Activated CD8-positive, alpha-beta T cell treated with anti-CD3 and anti-CD28 coated beads for 36 hours (primary cell): Measurements from ENCODE around the gene TMC3. TPM values are rescaled to one million over a fixed set of nuclear protein-coding genes. Genes with fewer than 3 reads are reported as not detected.

ENCODE experiments used
- ATAC-seq: fragments of 200-7000 bp; cut with Tn5 transposase; one replicate; pipeline ENCODE4 v1.10.0; 2021; ENCODE audit warnings: mild to moderate bottlenecking, moderate library complexity
- CTCF ChIA-PET: fragments of 350-600 bp; sonication (Branson Sonifier 250); formaldehyde crosslinking; loops from one replicate; lab custom pipeline; 2021; ENCODE audit warnings: antibody characterized with exemption; lab: Charles Lee
- POLR2A ChIA-PET: fragments of 350-600 bp; sonication (Branson Sonifier 250); formaldehyde crosslinking; loops from one replicate; lab custom pipeline; 2021; ENCODE audit warnings: antibody characterized with exemption; lab: Charles Lee
- DNase-seq: peaks from one replicate; pipeline ENCODE4 v3.0.0-alpha.2; 2020
- H3K27ac Mint-ChIP-seq: one replicate; pipeline ENCODE4 v1.8.0; 2021; ENCODE audit warnings: mild to moderate bottlenecking, mixed read lengths
- H3K27me3 Mint-ChIP-seq: one replicate; pipeline ENCODE4 v1.8.0; 2021; ENCODE audit warnings: mixed read lengths
- H3K36me3 Mint-ChIP-seq: one replicate; pipeline ENCODE4 v1.8.0; 2021; ENCODE audit warnings: low read depth, mixed read lengths
- H3K4me1 Mint-ChIP-seq: one replicate; pipeline ENCODE4 v1.8.0; 2021; ENCODE audit warnings: low read depth, mixed read lengths
- H3K4me3 Mint-ChIP-seq: one replicate; pipeline ENCODE4 v1.8.0; 2021; ENCODE audit warnings: mild to moderate bottlenecking, moderate library complexity, mixed read lengths
- H3K9me3 Mint-ChIP-seq: one replicate; pipeline ENCODE4 v1.8.0; 2021; ENCODE audit warnings: mixed read lengths
- intact Hi-C: fragments of 100-400 bp; cut with micrococcal nuclease; formaldehyde crosslinking; loops from one replicate; pipeline ENCODE4 v1.10.0; 2022
- total RNA-seq, 2 experiments: library from RNA; stranded (reverse); gene quantifications; one replicate each; pipeline ENCODE4 v1.2.3, GENCODE V29; 2021
- TF ChIP-seq, protein P1 (sequence below): fragments of 200-600 bp; IDR thresholded peaks from one replicate; pipeline ENCODE4 v1.8.0; 2022; ENCODE audit warnings: antibody characterized with exemption, mild to moderate bottlenecking

Gene TMC3
- total RNA-seq, 2 experiments from 2014 or later: not detected

DNA sequence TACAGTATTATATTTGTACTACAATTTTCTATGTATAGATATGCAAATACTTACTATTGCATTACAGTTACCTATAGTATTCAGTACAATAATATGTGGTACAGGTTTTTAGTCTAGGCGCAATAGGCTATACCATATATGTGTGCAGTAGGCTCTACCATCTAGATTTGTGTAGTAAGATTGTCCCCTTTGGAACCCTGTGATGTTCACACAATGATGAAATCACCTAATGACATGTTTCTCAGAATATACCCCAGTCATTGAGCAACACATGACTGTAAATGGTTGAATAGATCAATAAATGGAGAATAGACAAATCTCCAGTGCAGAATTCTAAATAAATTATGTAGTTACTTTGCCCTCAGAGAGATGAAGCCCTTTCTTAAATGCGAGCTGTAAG is 17.6 kb upstream of the TMC3 start:
- DNase-seq: no peak
- Mint-ChIP-seq H3K27me3 (no peaks in the 10 kb centered on the region), H3K4me1 (no peaks in the 10 kb centered on the region), H3K9me3 (no peaks in the 10 kb centered on the region), H3K27ac (no peak overlapping the region), H3K4me3 (no peak overlapping the region), H3K36me3 (no peaks in the 10 kb centered on the region)
- ChIA-PET CTCF (no interaction called here), POLR2A (no interaction called here)
- TF ChIP-seq, protein P1, sequence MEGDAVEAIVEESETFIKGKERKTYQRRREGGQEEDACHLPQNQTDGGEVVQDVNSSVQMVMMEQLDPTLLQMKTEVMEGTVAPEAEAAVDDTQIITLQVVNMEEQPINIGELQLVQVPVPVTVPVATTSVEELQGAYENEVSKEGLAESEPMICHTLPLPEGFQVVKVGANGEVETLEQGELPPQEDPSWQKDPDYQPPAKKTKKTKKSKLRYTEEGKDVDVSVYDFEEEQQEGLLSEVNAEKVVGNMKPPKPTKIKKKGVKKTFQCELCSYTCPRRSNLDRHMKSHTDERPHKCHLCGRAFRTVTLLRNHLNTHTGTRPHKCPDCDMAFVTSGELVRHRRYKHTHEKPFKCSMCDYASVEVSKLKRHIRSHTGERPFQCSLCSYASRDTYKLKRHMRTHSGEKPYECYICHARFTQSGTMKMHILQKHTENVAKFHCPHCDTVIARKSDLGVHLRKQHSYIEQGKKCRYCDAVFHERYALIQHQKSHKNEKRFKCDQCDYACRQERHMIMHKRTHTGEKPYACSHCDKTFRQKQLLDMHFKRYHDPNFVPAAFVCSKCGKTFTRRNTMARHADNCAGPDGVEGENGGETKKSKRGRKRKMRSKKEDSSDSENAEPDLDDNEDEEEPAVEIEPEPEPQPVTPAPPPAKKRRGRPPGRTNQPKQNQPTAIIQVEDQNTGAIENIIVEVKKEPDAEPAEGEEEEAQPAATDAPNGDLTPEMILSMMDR: no peak
- ATAC-seq: no peak
- intact Hi-C loops: no loop called here

DNA sequence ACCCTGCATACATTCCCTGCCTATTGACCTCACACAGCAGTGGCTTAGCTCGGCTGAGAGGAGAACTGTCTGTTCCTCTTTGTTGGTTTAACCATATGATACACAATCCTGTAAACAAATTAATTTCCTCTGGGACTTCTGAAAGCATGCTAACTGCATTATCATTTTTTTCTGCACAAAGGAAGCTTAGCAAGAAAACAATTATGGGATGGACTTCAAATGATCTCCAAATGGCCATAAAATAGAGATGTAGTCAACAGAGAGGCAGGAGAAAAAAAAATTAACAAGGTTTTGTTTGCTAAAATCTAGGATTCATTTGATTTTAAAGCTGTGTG is 14.4 kb upstream of the TMC3 start:
- ChIA-PET CTCF (interaction anchor here (0.9 to 2.6 kb wide), 5 partner anchors 12 to 280 kb away, joined by 3 to 15 read pairs (median 5); no protein-coding TSS in a partner anchor), POLR2A (no interaction called here)
- Mint-ChIP-seq H3K27me3 (no peaks in the 10 kb centered on the region), H3K4me3 (no peak overlapping the region), H3K9me3 (no peaks in the 10 kb centered on the region), H3K4me1 (no peaks in the 10 kb centered on the region), H3K36me3 (peaks cover 10% of the 10 kb centered on the region), H3K27ac (no peak overlapping the region)
- intact Hi-C loops: no loop called here
- ATAC-seq (no peak), DNase-seq (no peak)
- TF ChIP-seq, protein P1: no peak

DNA sequence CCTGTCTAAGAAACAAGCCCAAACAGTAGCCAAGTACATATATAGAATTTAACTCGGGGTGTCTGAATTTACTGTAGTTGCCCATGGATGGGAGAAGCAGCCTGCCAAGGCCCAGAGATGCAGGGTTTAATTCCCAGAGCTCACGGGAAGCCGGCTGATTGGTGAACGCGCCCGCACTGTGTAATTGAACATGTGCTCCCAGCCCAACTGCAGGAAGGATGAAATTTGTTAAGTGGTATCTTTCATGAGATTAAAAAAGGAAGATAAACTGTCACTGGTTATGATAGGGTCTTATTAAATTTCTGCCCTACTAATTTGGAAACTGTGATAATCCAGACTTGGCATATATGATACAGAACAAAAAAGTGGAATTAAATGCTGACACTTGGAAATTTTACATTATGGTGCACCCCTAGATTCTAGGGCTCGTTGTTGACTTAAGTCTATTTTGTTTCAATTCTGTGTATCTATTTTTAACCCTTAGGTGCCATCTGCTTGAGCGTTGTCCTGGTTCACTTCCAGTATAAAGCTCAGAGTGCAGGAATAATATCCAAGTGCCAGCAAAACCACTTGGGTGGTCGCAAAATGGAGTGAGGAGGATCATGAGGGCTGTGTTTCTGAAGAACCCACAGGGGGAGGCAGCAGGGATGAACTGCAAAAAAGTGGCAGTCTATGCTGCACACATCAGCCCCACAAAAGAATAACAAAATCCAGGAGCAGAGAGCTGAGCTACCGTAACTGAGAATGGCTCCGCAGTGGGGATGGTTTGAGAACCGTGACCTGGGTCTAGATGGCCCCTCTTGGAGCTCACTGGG is 13.8 kb upstream of the TMC3 start:
- DNase-seq: no peak
- no peak overlapping the region for H3K4me3 Mint-ChIP-seq
- H3K27ac Mint-ChIP-seq: no peak overlapping the region
- ChIA-PET CTCF (interaction anchor here (0.9 to 2.6 kb wide), 3 partner anchors 13 to 279 kb away, joined by 5 to 15 read pairs (median 5); no protein-coding TSS in a partner anchor), POLR2A (no interaction called here)
- no peaks in the 10 kb centered on the region for H3K9me3 Mint-ChIP-seq
- TF ChIP-seq, protein P1: no peak
- no peaks in the 10 kb centered on the region for H3K4me1 Mint-ChIP-seq
- intact Hi-C loops: no loop called here
- peaks cover 10% of the 10 kb centered on the region for H3K36me3 Mint-ChIP-seq
- H3K27me3 Mint-ChIP-seq: no peaks in the 10 kb centered on the region
- ATAC-seq: no peak

DNA sequence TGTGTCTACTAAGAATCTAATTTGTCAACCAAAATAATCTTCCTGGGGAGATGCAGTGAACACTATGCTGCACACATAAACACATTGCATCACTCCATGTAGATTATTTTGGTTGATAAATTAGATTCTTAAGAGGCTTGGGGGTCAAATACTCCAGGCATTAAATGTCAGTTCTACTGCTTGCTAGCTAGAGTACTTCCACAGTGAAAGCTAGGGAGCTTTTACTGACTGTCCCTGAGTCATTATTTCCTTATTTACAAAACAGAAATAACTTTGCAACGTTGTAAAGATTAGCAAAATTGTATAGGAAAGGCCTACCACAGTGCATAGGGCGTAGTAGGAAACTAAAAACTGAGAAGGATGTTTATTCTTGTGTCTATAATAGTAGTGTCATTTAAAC is 12.9 kb upstream of the TMC3 start:
- Mint-ChIP-seq H3K27me3 (no peaks in the 10 kb centered on the region), H3K9me3 (no peaks in the 10 kb centered on the region), H3K4me1 (no peaks in the 10 kb centered on the region), H3K27ac (no peak overlapping the region), H3K36me3 (peaks cover 10% of the 10 kb centered on the region), H3K4me3 (no peak overlapping the region)
- intact Hi-C loops: no loop called here
- TF ChIP-seq, protein P1: no peak
- ChIA-PET POLR2A (no interaction called here), CTCF (no interaction called here)
- DNase-seq (no peak), ATAC-seq (no peak)

DNA sequence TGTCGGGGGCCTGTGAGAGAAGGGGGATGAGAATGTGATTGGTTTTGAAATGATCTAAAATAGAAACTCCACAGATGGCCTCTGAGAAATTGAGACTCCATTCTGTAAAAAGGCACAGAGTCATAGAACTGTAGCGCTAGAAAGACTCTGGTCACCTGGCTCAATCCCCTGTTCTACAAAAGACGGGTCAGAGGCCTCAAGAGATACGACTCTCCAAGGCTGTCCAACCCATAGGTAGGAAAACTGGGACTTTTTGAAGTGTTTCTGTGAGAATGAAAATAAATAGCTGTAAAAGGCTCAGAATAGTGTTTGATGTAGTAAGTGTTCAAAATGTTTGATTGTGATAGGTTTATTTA is 11.7 kb upstream of the TMC3 start:
- TF ChIP-seq, protein P1: no peak
- POLR2A ChIA-PET: no interaction called here

More for the DNA sequence above, 11.7 kb upstream of the TMC3 start:
- H3K27me3 Mint-ChIP-seq: no peaks in the 10 kb centered on the region
- H3K9me3 Mint-ChIP-seq: no peaks in the 10 kb centered on the region
- ATAC-seq (no peak), DNase-seq (no peak)
- no peak overlapping the region for H3K27ac Mint-ChIP-seq
- intact Hi-C loops: no loop called here
- H3K36me3 Mint-ChIP-seq: peaks cover 10% of the 10 kb centered on the region
- CTCF ChIA-PET: interaction anchor here (0.9 kb wide), 1 partner anchor 120 kb away, joined by 4 read pairs; no protein-coding TSS in a partner anchor
- H3K4me3 Mint-ChIP-seq: no peak overlapping the region
- no peaks in the 10 kb centered on the region for H3K4me1 Mint-ChIP-seq
